NCI-H510A treated with DMSO at 0.1 percent for 48 hours (cell line): Measurements from ENCODE around the gene ZNF883.
A peak's percentile ranks its signal among the peaks of the same experiment; 100 is the strongest.
"Not testable (repeated sequence)": the region's sequence is repeated elsewhere in the genome, so short reads cannot be mapped to it uniquely, and the experiment has no call there.

Source experiments
- DNase-seq: peaks from one replicate; lab custom pipeline; 2025; lab: John Stamatoyannopoulos, UW

ZNF883 gene

GRCh38 chr9:113011911-113012381 is at the start of gene ZNF883:
Gene ZNF883 (minus strand): TSS chr9:113012192.
- peak; percentile 75 for DNase-seq

- not testable (repeated sequence) for DNase-seq
Measured at GRCh38 chr9:113061072-113061850, 49.3 kb upstream of the ZNF883 start.

DNA sequence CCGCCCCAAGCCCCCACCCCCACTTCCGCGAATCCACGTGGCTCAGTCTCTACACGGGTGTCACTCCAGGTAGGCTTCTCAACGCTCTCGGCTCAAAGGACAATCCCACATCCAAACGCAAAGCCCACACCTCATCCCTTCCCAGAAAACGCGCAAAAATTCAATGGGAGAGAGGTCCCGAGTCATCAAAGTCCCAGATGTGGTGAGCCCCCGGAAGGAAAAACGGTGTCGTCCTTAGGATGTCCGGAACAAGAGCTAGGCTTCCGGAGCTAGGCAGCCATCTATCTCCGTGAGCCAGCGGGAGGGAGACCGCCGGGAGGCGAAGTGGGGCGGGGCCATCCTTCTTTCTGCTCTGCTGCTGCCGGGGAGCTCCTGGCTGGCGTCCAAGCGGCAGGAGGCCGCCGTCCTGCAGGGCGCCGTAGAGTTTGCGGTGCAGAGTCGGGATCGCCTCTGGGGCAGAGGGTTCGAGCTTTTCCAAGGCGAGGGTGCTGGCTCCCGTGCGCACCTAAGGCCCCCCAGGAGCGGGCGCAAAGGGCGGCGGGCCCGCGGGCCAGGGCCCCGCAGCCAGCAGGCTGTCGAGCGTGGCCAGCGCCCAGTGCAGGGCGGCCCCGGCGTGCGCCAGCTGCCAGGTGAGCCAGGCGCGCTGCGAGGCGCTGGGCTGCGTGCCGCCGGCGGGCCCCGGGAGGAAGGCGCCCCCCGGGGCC is 47.7 kb upstream of the ZNF883 start:
- DNase-seq, result peak; percentile 11

GRCh38 chr9:113057193-113057592 is 45.2 kb upstream of the ZNF883 start:
- DNase-seq, result no peak

- peak; percentile 96 for DNase-seq
Measured at GRCh38 chr9:113056191-113057106, 44.5 kb upstream of the ZNF883 start, which contains the start of gene ZFP37. Gene ZFP37 (minus strand): TSS chr9:113056724. CDS start chr9:113056688, 36 bp downstream.

DNA sequence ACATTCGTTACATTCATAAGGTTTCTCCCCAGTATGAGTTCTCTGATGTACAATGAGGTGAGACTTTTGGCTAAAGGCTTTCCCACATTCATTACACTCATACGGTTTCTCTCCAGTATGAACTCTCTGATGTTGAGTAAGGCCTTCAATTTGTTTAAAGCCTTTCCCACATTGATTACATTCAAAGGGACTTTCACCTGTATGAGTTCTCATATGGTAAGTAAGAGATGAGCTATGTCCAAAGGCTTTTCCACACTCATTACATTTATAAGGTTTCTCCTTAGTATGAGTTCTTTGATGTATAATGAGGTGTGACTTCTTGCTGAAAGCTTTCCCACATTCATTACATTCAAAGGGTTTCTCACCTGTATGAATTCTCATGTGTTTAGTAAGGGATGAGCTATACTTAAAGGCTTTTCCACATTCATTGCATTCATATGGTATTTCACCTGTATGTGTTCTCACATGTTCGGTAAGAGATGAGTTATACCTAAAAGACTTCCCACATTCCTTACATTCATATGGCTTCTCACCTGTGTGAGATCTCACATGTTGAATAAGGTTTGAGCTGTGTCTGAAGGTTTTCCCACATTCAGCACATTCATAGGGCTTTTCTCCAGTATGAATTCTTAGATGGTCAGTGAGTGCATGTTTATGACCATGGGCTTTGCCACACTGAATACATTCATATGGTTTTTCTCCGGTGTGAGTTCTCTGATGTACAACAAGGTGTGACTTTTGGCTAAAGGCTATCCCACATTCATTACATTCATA is 31.1 kb upstream of the ZNF883 start:
- no peak for DNase-seq

GRCh38 chr9:113026200-113026599 is 14.2 kb upstream of the ZNF883 start:
- no peak for DNase-seq

GRCh38 chr9:113018247-113018646 is 6.3 kb upstream of the ZNF883 start:
- DNase-seq, result no peak

DNA sequence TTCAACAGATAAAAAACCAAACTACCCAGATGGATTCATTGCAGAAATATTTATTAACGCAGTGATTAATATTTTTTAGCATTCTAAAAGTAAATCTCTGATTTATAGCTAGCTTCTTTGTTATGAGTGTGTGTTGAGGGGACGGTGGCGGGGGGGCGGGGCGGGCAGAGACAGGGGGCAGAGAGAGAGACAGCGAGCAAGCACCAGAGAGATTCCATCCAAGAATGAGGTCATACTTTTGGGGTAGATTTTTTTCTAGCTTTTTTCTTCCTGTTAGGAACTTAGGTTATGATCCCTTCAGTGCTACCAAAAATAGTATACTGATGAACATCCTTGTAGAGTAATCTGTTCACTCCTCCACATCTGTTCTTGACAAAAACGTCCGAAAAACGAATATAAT is 500 bp upstream of the ZNF883 start:
- DNase-seq, result no peak

- DNase-seq, result no peak
Measured at GRCh38 chr9:113005777-113006176, 6.2 kb downstream of the ZNF883 start.

- no peak for DNase-seq
Measured at GRCh38 chr9:112997236-112997941, 14.6 kb downstream of the ZNF883 start.

DNA sequence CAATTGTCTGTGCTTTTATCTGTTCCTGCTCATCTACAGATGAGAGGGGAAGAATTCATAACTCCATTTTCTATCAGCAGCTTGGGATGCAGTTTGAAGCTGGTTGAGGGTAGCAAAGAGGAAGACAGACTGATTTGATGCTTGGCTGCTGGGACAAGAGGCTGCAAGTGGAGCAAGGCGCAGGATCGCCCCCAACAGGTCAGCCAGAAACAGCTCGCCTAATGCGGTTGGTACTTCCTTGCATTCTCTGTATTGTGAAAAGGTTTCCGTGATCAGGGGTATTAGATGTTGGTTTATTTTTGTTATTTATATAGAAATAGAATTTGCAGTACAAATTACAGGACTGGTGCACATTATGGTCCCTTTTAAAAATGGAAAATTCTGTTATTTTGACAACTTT is 40.6 kb downstream of the ZNF883 start:
- no peak for DNase-seq

GRCh38 chr9:112970939-112971338 is 41.1 kb downstream of the ZNF883 start:
- DNase-seq, result no peak

DNA sequence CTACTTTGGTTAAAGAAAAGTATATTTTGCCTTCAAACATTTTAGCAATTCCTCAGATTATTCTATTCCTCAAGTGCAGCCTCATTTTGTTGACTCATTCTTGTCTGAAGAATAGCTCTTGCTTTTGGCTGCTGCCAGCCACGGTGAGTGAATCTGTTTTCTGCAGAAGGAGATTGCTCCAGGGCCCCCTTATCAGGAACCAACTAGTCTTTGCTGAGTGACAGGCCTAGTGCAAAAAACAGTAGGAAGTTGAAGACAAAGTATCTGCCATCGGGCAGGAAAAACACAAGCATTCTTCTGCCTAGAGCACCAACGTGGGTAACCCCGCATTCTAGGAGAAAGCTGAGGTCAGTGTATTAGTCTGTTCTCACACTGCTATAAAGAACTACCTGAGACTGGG is 42.3 kb downstream of the ZNF883 start:
- DNase-seq, result no peak

GRCh38 chr9:112955550-112955949 is 56.4 kb downstream of the ZNF883 start:
- no peak for DNase-seq

DNA sequence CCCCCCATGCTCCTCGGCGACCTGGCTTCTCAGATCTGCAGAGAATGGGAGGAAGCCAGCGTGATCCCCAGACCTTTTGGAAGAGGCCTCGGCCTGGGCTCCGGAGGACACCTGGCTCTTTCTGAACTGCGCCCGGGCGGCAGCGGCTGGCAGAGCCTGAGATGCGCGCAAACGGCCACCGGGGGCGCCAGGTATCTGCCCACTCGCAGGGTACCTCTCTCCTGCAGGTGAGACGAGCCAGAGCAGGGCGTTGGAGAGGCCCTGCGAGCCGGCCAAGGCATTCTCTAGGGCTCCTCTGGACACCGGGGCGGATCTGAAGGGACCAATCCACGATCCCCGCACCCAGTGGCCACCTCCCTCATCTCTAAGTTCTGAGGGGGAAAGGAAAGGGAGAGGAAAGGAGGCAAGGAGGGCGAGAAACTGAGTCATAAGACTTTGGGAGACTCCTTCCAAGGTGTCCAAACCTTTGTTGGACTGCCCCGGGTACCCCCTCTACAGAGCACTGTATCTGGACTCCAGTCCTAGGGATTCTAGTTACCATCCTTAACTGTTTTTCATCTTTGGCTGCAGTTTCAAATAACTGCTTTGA is 66.3 kb downstream of the ZNF883 start:
- no peak for DNase-seq

DNA sequence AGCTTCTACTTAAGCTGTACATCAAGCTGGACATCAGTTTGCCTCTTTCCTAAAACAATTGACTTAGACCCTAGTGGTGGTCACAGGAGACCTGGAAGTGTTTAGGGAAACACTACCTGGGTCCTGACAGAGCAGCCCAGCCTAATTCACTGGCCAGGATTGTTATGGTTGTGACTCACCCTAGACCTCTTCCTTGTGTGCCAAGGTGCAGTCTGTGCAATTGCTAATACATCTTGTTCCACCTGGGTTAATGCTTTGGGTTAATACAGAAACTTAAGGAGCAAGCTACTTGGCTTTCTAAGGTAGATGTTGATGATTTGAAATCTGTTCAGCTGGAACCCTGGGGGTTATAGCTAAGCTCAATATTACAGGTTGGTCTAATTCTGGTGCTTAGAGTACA is 72.6 kb downstream of the ZNF883 start:
- DNase-seq, result no peak

DNA sequence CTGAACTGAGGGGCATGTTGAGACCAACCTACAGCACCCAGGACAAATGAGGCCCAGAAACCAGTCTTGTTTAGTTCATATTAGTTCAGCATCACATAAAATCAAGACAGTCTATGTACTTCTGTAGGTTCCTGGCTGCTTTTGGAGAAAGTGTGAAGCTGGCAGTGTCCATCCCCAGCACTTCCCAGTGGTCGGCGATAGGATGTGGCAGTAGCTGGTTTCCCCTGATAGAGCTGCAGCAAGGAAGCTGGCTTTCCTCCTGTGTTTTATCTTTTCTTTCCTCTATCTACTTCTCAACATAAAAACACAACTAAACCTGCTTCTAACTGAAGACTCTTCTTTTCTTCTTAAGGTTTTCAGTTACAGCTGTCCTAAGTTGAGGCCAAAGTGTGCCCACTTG is 78.3 kb downstream of the ZNF883 start:
- no peak for DNase-seq

DNA sequence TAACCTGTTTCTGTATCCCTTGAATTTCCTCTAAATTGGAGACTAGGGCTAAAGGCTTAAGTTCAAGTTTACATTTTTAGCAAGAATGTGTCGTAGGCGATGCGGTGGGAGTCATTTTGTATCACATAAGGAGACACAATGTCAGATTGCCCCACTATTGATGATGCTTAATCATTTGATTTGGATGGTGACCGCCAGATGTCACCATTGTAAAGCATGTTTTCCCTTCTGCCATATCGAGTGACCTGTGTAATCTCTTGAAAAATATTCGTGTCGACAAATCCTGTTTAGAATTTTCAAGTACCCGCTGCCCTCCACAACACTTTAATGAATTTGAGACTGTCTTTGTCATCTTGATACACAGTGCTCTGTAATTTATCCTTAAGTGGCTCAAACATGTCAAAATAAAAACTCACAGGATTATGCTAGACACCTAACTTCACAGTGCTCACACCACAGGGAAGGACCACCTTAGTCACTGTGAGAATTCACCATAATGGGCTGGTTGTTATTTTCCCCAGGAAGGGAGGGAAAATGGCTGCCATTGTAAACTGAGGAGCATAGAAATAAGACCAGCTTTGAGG is 86.8 kb downstream of the ZNF883 start:
- peak; percentile 56 for DNase-seq

DNA sequence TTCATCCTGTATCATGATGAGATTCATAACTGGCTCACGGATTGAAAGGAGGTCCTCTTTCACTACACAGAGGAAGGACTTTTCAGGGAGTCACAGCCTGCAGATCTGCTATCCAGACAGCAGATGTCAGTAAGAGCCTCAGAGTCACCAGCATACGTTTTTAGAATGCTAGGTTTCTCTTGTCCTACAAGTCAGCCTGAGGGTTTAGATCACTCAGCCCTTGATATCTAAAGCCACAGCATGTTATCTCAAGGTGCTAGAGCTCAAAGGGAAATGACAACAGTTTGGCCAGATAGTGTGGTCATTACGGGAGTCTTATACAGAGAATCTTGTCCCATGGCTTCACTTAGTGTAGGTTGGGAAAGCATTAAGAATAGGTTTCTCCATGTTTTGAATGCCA is 90.4 kb downstream of the ZNF883 start:
- DNase-seq, result peak; percentile 11
